ENCODE data around the gene MAP2K7. TPM values are rescaled to one million over a fixed set of nuclear protein-coding genes. Genes with fewer than 3 reads are reported as not detected.
A peak's percentile ranks its signal among the peaks of the same experiment; 100 is the strongest.
"Not testable (repeated sequence)": the region's sequence is repeated elsewhere in the genome, so short reads cannot be mapped to it uniquely, and the experiment has no call there.

MAP2K7 gene
- total RNA-seq, 1 donor from 2014 or later = 15.0 TPM

DNA sequence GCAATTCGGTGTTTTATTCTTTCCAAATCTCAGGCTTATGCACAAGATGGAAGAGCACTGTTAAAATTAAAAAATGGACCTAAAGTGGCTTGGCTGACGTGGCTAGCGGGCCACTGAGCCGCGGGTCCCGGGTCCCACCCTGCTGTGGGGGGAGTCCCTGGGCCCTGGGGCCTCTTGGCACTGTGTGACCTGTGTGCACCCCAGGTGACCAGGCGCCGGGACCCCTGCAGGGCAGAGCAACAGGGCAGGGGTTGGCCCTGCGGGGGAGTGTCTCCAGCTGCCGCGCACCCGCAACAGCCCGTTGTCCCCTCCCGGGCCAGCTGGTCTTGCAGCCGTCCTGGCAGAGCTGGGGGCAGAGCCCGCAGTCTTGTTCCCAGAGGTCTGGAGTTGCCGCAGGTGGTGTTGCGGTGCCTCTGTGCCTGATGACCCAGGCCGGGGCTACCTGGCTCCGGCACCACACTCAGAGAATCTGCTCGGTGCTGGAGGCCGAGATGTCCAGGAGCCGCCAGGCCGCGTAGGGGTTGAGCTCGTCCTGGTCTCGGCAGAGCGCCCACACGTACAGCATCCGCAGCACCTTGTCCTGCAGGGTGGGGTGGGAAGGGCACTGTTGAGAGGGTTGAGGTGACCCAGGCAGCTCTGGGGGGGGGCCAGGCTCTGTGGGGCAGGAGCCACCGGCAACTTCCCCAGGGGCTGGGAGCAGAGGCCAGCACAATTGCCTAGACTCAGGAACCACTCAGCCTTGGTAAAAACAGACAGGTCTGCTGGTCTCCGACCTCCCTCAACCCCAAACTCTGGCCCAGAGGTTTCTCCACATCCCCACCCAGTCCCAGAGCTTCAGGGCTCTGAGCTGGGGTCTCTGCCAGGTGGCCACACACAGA, 23.3 kb downstream of the MAP2K7 start:
- peaks cover under 1% of the 10 kb centered on the region for H3K36me3 ChIP-seq (ENCODE audit: control insufficient read depth, insufficient read depth, low read length)
- DNase-seq (ENCODE audit: low read depth) = no peak
- no peak overlapping the region for H3K4me3 ChIP-seq (ENCODE audit: low read depth, low read length)
- TF ChIP-seq, protein P1, sequence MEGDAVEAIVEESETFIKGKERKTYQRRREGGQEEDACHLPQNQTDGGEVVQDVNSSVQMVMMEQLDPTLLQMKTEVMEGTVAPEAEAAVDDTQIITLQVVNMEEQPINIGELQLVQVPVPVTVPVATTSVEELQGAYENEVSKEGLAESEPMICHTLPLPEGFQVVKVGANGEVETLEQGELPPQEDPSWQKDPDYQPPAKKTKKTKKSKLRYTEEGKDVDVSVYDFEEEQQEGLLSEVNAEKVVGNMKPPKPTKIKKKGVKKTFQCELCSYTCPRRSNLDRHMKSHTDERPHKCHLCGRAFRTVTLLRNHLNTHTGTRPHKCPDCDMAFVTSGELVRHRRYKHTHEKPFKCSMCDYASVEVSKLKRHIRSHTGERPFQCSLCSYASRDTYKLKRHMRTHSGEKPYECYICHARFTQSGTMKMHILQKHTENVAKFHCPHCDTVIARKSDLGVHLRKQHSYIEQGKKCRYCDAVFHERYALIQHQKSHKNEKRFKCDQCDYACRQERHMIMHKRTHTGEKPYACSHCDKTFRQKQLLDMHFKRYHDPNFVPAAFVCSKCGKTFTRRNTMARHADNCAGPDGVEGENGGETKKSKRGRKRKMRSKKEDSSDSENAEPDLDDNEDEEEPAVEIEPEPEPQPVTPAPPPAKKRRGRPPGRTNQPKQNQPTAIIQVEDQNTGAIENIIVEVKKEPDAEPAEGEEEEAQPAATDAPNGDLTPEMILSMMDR (IDR thresholded peaks at IDR 0.05; ENCODE audit: insufficient read depth, low read length, poor library complexity, severe bottlenecking) = no peak
- H3K27me3 ChIP-seq (ENCODE audit: control insufficient read depth, insufficient read depth, low read length) = no peaks in the 10 kb centered on the region

DNA sequence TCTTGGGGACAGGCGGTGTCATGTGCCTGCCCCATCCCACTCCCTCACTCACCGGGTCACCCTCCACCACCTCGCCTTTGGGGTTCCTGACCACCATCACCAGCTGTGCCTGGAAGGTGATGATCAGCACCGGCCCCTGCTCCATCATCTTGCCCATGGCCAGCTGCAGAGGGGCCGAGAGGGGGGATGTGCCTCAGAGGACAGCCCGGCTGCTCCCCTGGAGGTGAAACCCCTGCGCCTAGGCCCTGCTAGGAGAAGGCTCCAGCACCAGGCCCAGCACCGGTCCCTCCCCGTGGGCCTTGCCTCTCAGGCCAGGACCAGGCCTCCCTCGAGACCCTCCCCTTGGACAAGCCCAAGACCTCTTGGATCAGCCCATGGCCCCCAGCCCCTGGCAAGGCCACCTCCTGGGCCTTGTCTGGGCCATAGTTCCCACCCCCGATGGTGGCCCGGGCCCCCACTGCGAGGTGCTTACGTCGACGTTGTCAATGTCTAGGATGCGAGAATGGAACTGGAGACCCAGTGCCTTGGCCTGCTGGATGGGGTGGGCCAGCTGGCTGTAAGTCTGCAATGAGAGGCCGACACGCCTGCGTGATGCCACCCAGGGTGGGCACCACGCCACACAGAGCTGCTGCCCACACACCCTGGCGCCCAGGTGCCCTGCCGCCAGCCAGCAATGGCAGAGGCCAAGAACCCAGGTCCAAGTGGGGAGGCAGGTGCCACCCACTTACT, 24.1 kb downstream of the MAP2K7 start:
- DNase-seq (ENCODE audit: low read depth) = no peak
- no peak overlapping the region for H3K4me3 ChIP-seq (ENCODE audit: low read depth, low read length)
- TF ChIP-seq, protein P1 (IDR thresholded peaks at IDR 0.05; ENCODE audit: insufficient read depth, low read length, poor library complexity, severe bottlenecking) = no peak

DNA sequence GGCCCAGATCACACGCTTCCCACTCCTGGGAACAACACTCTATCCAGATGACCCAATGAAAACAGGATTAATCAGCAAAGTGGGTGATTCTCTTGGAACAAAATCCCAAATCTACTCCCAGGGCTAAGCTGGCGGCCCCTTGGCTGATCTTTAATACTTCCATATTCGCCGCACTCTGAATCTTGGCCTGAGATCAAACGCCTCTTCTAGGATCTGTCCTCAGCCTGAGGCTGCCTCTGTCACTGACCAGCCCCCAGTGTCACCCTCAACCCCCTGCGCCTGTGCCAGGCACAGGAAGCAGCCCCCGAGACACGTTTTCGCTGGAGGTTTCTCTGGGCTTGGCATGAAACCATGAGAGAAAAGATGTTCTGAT, 24.6 kb downstream of the MAP2K7 start:
- Histone ChIP-seq H3K27me3 (ENCODE audit: control insufficient read depth, insufficient read depth, low read length) (no peaks in the 10 kb centered on the region), H3K36me3 (ENCODE audit: control insufficient read depth, insufficient read depth, low read length) (peaks cover 3% of the 10 kb centered on the region), H3K4me3 (ENCODE audit: low read depth, low read length) (no peak overlapping the region)
- TF ChIP-seq, protein P1 (IDR thresholded peaks at IDR 0.05; ENCODE audit: insufficient read depth, low read length, poor library complexity, severe bottlenecking) = no peak
- no peak for DNase-seq (ENCODE audit: low read depth)

More for the DNA sequence above, 24.1 kb downstream of the MAP2K7 start:
- peaks cover 2% of the 10 kb centered on the region for H3K36me3 ChIP-seq (ENCODE audit: control insufficient read depth, insufficient read depth, low read length)
- no peaks in the 10 kb centered on the region for H3K27me3 ChIP-seq (ENCODE audit: control insufficient read depth, insufficient read depth, low read length)

DNA sequence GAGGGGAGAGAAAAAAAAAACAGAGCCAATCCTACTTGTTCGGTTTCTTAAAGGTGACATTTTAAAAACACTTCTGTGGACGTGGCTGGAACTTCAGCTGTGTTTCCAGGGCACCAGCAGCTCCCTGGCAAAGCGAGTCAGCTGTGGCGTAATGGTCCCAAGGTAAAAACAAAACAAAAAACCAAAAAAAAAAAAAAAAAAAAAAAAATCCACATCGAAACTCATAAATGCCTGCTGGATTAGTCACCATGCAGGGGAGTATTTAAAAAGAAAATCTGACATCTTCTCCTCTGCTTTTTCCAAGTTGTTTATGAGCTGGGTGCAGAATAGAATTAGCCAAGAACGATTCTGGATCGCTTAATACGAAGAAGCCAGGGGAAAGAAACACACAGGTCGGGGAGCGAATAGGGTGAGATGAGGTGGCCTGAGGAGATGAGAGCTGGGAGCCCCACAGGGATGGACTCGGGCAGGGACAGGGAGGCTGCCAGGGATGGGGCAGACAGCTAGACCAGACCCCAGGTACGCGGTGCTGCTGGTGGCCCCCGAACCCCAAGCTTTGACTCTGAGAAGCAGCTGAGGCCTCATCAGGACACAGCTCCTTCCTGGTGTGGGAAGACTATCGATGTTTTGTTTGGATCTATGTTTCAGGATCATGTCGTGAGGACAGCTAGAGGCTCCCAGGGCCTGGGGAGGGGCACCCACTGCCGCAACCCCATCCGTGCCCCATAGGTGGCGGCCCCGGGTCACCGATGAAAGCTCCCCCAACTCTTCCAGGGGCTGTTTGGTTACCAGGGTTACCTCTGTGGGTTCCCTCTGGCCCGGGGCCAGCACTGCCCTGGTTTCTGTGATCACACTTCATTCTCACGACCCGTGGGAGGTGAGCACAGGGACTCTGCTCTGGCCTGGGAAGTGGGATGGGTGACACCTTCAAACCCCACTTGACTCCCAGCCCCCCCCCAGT, 25.3 kb downstream of the MAP2K7 start:
- H3K36me3 ChIP-seq (ENCODE audit: control insufficient read depth, insufficient read depth, low read length) = peaks cover 4% of the 10 kb centered on the region
- no peak overlapping the region for H3K4me3 ChIP-seq (ENCODE audit: low read depth, low read length)
- DNase-seq (ENCODE audit: low read depth) = peak; percentile 53
- TF ChIP-seq, protein P1 (IDR thresholded peaks at IDR 0.05; ENCODE audit: insufficient read depth, low read length, poor library complexity, severe bottlenecking) = peak; percentile 69
- H3K27me3 ChIP-seq (ENCODE audit: control insufficient read depth, insufficient read depth, low read length) = no peaks in the 10 kb centered on the region

DNA sequence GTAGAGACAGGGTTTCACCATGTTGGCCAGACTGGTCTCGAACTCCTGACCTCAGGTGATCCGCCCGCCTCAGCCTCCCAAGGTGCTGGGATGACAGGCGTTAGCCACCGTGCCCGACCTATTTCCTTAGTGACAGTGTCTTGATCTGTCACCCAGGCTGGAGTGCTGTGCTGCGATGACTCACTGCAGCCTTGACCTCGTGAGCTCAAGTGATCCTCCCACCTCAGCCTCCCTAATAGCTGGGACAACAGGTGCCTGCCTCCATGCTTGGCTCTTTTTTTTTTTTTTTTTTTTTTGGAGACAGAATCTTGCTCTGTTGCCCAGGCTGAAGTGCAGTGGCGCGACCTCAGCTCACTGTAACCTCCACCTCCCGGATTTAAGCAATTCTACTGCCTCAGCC, 26.4 kb downstream of the MAP2K7 start:
- not testable (repeated sequence) for H3K27me3 ChIP-seq (ENCODE audit: control insufficient read depth, insufficient read depth, low read length); H3K36me3 ChIP-seq (ENCODE audit: control insufficient read depth, insufficient read depth, low read length); DNase-seq (ENCODE audit: low read depth); H3K4me3 ChIP-seq (ENCODE audit: low read depth, low read length)
